OCI-LY1 (cell line): ENCODE data around the gene APC2.

Experiments
- H2AFZ ChIP-seq: fragments of 200-600 bp; sonication (generic), shearing (Covaris generic); 2 replicates; pipeline ENCODE4 v1.6.0; 2014; ENCODE audit warnings: antibody characterized with exemption, mild to moderate bottlenecking, low read length
- H3F3A ChIP-seq: fragments of 200-600 bp; sonication (generic), shearing (Covaris generic); 2 replicates; pipeline ENCODE4 v1.6.0; 2014; ENCODE audit warnings: mild to moderate bottlenecking, antibody characterized with exemption, low read length, moderate library complexity; ENCODE audit not compliant: insufficient read depth
- H3K27ac ChIP-seq: fragments of 200-600 bp; sonication (generic); 2 replicates; pipeline ENCODE4 v1.5.1; 2014; ENCODE audit warnings: low read length, mixed run types, mild to moderate bottlenecking, low read depth; ENCODE audit not compliant: poor library complexity, severe bottlenecking
- H3K27me3 ChIP-seq: fragments of 200-600 bp; sonication (generic); 2 replicates; pipeline ENCODE4 v1.6.0; 2014; ENCODE audit warnings: antibody characterized with exemption, mild to moderate bottlenecking, low read length, moderate library complexity; ENCODE audit not compliant: insufficient read depth
- H3K36me3 ChIP-seq: fragments of 200-600 bp; sonication (generic); 2 replicates; pipeline ENCODE4 v1.6.1; 2014; ENCODE audit warnings: mild to moderate bottlenecking, antibody characterized with exemption, low read length, moderate library complexity, mixed read lengths; ENCODE audit not compliant: insufficient read depth
- H3K4me1 ChIP-seq: fragments of 200-600 bp; sonication (generic); 2 replicates; pipeline ENCODE4 v1.5.1; 2014; ENCODE audit warnings: mild to moderate bottlenecking, low read length, moderate library complexity; ENCODE audit not compliant: insufficient read depth, severe bottlenecking
- H3K4me2 ChIP-seq: fragments of 200-600 bp; sonication (generic), shearing (Covaris generic); 2 replicates; pipeline ENCODE4 v1.6.1; 2014; ENCODE audit warnings: low read length
- H3K4me3 ChIP-seq: fragments of 200-600 bp; sonication (generic); 2 replicates; pipeline ENCODE4 v1.5.1; 2014; ENCODE audit warnings: low read length, low read depth, mild to moderate bottlenecking, mixed read lengths; ENCODE audit not compliant: poor library complexity, severe bottlenecking
- H3K79me2 ChIP-seq: fragments of 200-600 bp; shearing (Covaris generic); 2 replicates; pipeline ENCODE4 v1.6.1; 2016; ENCODE audit warnings: mixed run types, low read length, mixed read lengths; ENCODE audit not compliant: insufficient read depth
- H3K9ac ChIP-seq: fragments of 200-600 bp; sonication (generic), shearing (Covaris generic); 2 replicates; pipeline ENCODE4 v1.6.1; 2014; ENCODE audit warnings: mild to moderate bottlenecking, low read length, mixed read lengths
- H3K9me2 ChIP-seq: fragments of 200-600 bp; sonication (generic), shearing (Covaris generic); 2 replicates; pipeline ENCODE4 v1.6.1; 2014; ENCODE audit warnings: low read depth, mild to moderate bottlenecking, low read length, mixed read lengths
- H3K9me3 ChIP-seq: fragments of 200-600 bp; shearing (Covaris generic); 2 replicates; pipeline ENCODE4 v1.6.1; 2014; ENCODE audit warnings: low read length, mixed read lengths
- H4K20me1 ChIP-seq: fragments of 200-600 bp; sonication (generic), shearing (Covaris generic); 2 replicates; pipeline ENCODE4 v1.6.0; 2016; ENCODE audit warnings: mild to moderate bottlenecking, low read length; ENCODE audit not compliant: insufficient read depth
- EZH2 ChIP-seq: fragments of 200-600 bp; sonication (generic), shearing (Covaris generic); IDR thresholded peaks from 2 replicates; pipeline ENCODE4 v1.8.0; 2017; ENCODE audit warnings: borderline replicate concordance, mixed run types, mild to moderate bottlenecking, antibody characterized with exemption, low read length, moderate library complexity, mixed read lengths
- TF ChIP-seq, protein P1 (sequence below): fragments of 200-600 bp; sonication (generic), shearing (Covaris generic); IDR thresholded peaks from 2 replicates; pipeline ENCODE4 v1.5.1; 2017; ENCODE audit warnings: mild to moderate bottlenecking, antibody characterized with exemption, low read length, moderate library complexity, mixed read lengths

Gene APC2

GRCh38 chr19:1430246-1430645 lies 19.7 kb upstream of the APC2 start:
- H3K27me3 ChIP-seq: no peaks in the 10 kb centered on the region
- H3F3A ChIP-seq: no peaks in the 10 kb centered on the region
- no peak overlapping the region for H3K9ac ChIP-seq
- no peak overlapping the region for H3K27ac ChIP-seq
- H4K20me1 ChIP-seq: no peaks in the 10 kb centered on the region
- H3K4me3 ChIP-seq: no peak overlapping the region
- H3K4me2 ChIP-seq: no peak overlapping the region
- H3K79me2 ChIP-seq: no peaks in the 10 kb centered on the region
- peaks cover 92% of the 10 kb centered on the region for H3K36me3 ChIP-seq
- no peaks in the 10 kb centered on the region for H3K9me3 ChIP-seq
- H2AFZ ChIP-seq: no peak overlapping the region
- no peaks in the 10 kb centered on the region for H3K9me2 ChIP-seq
- TF ChIP-seq, protein P1, sequence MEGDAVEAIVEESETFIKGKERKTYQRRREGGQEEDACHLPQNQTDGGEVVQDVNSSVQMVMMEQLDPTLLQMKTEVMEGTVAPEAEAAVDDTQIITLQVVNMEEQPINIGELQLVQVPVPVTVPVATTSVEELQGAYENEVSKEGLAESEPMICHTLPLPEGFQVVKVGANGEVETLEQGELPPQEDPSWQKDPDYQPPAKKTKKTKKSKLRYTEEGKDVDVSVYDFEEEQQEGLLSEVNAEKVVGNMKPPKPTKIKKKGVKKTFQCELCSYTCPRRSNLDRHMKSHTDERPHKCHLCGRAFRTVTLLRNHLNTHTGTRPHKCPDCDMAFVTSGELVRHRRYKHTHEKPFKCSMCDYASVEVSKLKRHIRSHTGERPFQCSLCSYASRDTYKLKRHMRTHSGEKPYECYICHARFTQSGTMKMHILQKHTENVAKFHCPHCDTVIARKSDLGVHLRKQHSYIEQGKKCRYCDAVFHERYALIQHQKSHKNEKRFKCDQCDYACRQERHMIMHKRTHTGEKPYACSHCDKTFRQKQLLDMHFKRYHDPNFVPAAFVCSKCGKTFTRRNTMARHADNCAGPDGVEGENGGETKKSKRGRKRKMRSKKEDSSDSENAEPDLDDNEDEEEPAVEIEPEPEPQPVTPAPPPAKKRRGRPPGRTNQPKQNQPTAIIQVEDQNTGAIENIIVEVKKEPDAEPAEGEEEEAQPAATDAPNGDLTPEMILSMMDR: no peak
- TF ChIP-seq EZH2: no peak
- H3K4me1 ChIP-seq: no peaks in the 10 kb centered on the region

- Histone ChIP-seq H3K9me3 (no peaks in the 10 kb centered on the region), H4K20me1 (no peaks in the 10 kb centered on the region), H3K27ac (no peak overlapping the region), H3K27me3 (no peaks in the 10 kb centered on the region), H3F3A (peaks cover 3% of the 10 kb centered on the region; the same call in 1 of the 2 replicates), H3K4me1 (no peaks in the 10 kb centered on the region), H3K9ac (no peak overlapping the region), H3K9me2 (no peaks in the 10 kb centered on the region), H3K4me2 (no peak overlapping the region), H3K4me3 (no peak overlapping the region), H3K79me2 (no peaks in the 10 kb centered on the region), H3K36me3 (peaks cover 82% of the 10 kb centered on the region), H2AFZ (no peak overlapping the region)
- TF ChIP-seq, protein P1: no peak
These were observed 18.0 kb upstream of the APC2 start for GRCh38 chr19:1431759-1432506.

GRCh38 chr19:1432507-1432887 lies 17.4 kb upstream of the APC2 start:
- peaks cover 3% of the 10 kb centered on the region; the same call in 1 of the 2 replicates for H3F3A ChIP-seq
- no peak overlapping the region for H3K4me2 ChIP-seq
- H3K4me1 ChIP-seq: peaks cover 2% of the 10 kb centered on the region
- no peak overlapping the region for H3K27ac ChIP-seq
- H4K20me1 ChIP-seq: no peaks in the 10 kb centered on the region
- no peaks in the 10 kb centered on the region for H3K9me2 ChIP-seq
- no peak overlapping the region for H3K4me3 ChIP-seq
- no peak overlapping the region for H3K9ac ChIP-seq
- no peaks in the 10 kb centered on the region for H3K79me2 ChIP-seq
- TF ChIP-seq EZH2: no peak
- TF ChIP-seq, protein P1: no peak
- no peak overlapping the region for H2AFZ ChIP-seq
- H3K36me3 ChIP-seq: peaks cover 76% of the 10 kb centered on the region
- no peaks in the 10 kb centered on the region for H3K27me3 ChIP-seq
- H3K9me3 ChIP-seq: no peaks in the 10 kb centered on the region
